GM18498 (cell line): ENCODE measurements around the gene RNF14.

Source experiments
- ATAC-seq: cut with Tn5 transposase; IDR thresholded peaks from one replicate; pipeline ENCODE4 v1.9.1; 2021; ENCODE audit warnings: mild to moderate bottlenecking, moderate library complexity; ENCODE audit not compliant: unreplicated experiment

RNF14 gene

DNA sequence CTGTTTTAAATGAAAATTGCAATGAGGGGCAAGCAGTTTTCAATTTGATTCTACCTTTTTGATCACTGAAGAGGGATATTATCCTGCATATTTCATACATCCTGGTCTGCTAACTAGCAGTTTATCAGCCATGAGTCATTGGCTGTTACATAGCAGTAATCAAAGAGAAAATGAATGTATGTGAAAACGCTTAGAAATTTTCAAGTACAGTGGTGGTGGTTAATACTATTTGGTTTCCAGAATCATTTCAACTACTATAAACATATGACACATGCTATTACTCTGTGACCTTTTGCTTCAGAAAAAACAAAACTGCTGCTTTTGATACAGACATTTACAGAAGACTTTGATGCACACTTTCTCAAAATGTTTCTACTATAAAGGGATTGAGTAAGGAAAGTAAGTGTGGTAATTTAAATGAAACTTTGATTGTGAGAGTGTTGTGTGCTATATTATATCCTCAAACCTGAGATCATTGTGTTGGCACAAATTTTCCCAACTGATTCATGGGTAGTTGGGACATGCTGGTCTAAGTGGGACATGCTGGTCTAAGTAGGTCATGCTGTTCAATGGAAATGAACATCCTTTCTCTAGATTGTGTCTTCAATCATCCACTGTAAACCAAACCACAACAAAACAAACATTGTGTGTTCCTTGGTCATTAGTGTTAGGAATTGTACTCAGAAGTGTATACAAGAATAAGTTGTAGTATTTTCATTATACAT is 5.1 kb downstream of the RNF14 start:
- no peak for ATAC-seq

- no peak for ATAC-seq
Observed at GRCh38 chr5:141976176-141976575, 7.3 kb downstream of the RNF14 start.

- no peak for ATAC-seq
Observed at GRCh38 chr5:141978389-141978788, 9.5 kb downstream of the RNF14 start.

GRCh38 chr5:141982626-141983025 is 13.7 kb downstream of the RNF14 start:
- no peak for ATAC-seq

- ATAC-seq: no peak
Observed at GRCh38 chr5:141986072-141986471, 17.2 kb downstream of the RNF14 start.

GRCh38 chr5:141989720-141990119 is 20.8 kb downstream of the RNF14 start:
- no peak for ATAC-seq

GRCh38 chr5:141992349-141992963 is 23.6 kb downstream of the RNF14 start:
- ATAC-seq: peak; percentile 68

DNA sequence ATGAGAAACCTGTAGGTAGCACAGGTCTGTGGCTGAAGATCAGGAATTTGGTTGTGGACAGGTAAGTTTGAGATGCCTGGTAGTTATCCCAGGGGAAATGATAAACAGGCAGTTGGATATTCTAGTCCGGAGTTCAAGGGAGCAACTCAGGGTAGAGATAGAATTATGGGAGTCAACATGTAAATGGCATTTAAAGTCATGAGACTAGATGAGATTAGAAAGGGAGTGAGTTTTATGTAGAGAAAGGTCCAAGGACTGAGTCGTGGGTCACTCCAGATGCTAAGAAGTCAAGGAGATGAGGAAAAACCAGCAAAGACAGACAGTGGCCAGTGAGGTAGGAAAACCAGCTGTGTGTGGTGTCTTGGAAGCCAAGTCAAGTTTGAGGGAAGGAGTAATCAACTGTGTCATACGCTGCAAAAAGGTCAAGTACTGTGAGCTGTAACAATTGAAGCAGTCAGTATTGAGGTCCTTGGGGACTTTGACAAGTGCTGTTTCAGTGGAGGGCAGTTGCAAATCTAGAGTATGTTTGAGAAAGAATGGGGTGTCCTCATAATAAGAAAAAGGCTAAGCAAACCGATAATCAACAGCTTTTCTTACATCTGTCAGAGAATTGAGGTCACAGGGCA is 25.7 kb downstream of the RNF14 start:
- no peak for ATAC-seq

DNA sequence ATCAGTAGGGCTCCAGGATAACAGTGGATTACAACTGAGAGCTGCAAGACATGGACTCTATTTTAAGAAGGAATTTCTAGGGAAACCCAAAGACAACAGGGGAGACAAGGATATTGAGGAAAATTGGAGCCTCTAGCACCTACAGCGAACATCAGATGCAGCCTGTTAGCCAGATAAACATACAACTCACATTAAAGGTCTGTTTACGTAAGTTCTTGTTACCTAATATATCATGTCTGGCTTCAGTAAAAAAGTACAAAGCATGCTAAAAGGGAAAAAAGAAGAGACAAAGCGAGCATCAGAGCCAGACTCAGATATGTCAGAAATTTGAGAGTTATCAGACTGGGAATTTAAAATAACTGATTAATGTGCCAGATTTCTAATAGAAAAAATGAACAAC is 26.8 kb downstream of the RNF14 start:
- ATAC-seq: no peak

GRCh38 chr5:141997358-141997960 is 28.6 kb downstream of the RNF14 start:
- ATAC-seq: no peak

DNA sequence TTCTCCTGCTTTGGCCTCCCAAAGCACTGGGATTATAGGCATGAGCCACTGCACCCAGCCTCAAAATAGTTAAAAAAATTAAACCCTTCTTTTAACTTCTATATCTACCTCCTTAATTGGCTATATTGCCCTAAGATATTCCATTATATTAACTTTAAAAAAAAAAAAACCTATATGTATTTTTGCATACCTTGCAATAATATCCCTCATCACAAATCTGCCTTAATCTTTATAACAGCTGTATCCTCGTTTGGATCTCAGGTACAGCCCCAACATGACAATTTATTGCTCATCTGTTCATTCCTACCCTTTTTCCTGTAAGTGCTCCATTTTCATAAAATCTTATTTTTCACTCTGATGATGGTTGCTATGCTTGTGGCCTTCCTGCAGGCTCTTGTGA is 31.3 kb downstream of the RNF14 start:
- ATAC-seq: no peak

- ATAC-seq: no peak
Observed at GRCh38 chr5:142000704-142001484, 32.0 kb downstream of the RNF14 start.

GRCh38 chr5:142003266-142003800 is 34.4 kb downstream of the RNF14 start:
- no peak for ATAC-seq

GRCh38 chr5:142006363-142007236 is 37.7 kb downstream of the RNF14 start:
- ATAC-seq: no peak

GRCh38 chr5:142007237-142007544 is 38.3 kb downstream of the RNF14 start:
- ATAC-seq: no peak

- no peak for ATAC-seq
Observed at GRCh38 chr5:142008813-142009212, 39.9 kb downstream of the RNF14 start.

GRCh38 chr5:142009886-142010285 is 41.0 kb downstream of the RNF14 start:
- no peak for ATAC-seq

DNA sequence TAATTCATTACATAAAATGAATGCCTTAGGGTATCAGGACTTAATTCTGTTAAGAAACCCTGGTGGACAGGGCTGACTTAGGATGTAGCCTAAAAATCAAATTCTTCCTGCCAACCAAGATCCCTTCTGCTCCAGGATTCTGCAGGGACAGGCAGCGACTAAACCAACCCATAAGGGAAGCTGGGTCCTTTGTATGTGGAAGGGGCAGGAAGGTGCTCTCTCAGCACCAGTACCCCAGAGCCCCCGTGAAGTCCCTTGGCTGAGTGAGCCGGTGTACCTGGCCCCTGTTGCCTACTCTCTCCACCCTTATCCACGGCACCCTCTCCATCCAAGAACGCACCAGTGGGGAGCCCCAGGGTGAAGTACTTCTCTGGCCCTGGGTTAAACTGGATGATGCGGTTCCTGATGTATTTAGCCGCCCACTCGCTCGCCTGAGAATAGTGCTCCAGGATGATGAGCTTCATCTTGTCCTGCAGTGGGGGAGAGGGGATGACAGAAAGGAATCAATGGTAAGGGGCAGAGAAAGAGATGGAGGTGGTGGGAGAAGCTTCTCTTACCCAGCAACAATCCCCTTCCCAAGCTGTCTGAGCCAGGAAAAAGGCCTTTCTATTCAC is 42.8 kb downstream of the RNF14 start:
- ATAC-seq: no peak

DNA sequence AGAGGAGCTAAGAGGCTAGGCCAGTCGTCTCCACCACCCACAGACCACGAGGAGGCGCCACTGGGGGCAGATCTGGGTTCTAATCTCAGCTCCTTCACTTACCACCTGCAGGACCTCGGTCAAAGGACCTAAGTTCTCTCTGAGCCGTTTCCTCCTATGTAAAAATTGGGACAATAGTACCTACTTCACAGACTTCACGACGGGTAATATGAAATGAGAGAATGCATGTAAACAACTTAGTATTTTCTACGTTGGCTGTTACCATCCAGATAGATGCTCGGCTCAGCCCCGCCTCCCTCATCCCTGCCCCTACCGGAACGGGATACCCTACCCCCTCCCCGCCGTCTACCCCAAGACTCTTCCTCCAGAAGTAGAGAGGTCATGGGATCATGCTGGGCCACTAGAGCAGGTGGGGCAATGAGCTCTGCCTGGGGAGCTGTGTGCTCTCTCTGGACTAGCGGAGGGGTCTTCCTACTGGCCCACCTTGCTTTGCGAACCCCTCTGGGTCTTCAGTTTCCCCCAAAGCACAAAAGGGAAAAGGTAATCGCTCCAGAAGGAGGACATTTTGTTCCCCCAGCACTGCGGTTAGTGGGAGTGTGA is 43.4 kb downstream of the RNF14 start:
- peak; percentile 3 for ATAC-seq
